ENCODE data around the gene CSAD.

Gene CSAD

GRCh38 chr12:53127169-53127568 is 53.6 kb downstream of the CSAD start:
- Histone ChIP-seq H3K4me3 (ENCODE audit: low read length in 2 of 2) (no peak overlapping the region), H3K9ac (ENCODE audit: low read depth in 1 of 2, low read length in 2 of 2) (no peak overlapping the region), H3K36me3 (ENCODE audit: control insufficient read depth in 2 of 2, insufficient read depth in 2 of 2, low read length in 2 of 2) (no peaks in the 10 kb centered on the region), H3K9me3 (ENCODE audit: control insufficient read depth in 2 of 2, low read length in 2 of 2) (no peaks in the 10 kb centered on the region), H3K27me3 (ENCODE audit: control insufficient read depth in 2 of 2, insufficient read depth in 2 of 2, low read length in 2 of 2) (no peaks in the 10 kb centered on the region), H3K27ac (ENCODE audit: low read depth in 2 of 2, low read length in 2 of 2) (no peak overlapping the region), H3K4me1 (ENCODE audit: control insufficient read depth in 2 of 2, insufficient read depth in 2 of 2, low read length in 2 of 2) (no peaks in the 10 kb centered on the region)

- Histone ChIP-seq H3K27me3 (ENCODE audit: control insufficient read depth in 2 of 2, insufficient read depth in 2 of 2, low read length in 2 of 2) (no peaks in the 10 kb centered on the region), H3K27ac (ENCODE audit: low read depth in 2 of 2, low read length in 2 of 2) (no peak overlapping the region), H3K4me3 (ENCODE audit: low read length in 2 of 2) (no peak overlapping the region), H3K9ac (ENCODE audit: low read depth in 1 of 2, low read length in 2 of 2) (no peak overlapping the region), H3K9me3 (ENCODE audit: control insufficient read depth in 2 of 2, low read length in 2 of 2) (no peaks in the 10 kb centered on the region), H3K4me1 (ENCODE audit: control insufficient read depth in 2 of 2, insufficient read depth in 2 of 2, low read length in 2 of 2) (no peaks in the 10 kb centered on the region), H3K36me3 (ENCODE audit: control insufficient read depth in 2 of 2, insufficient read depth in 2 of 2, low read length in 2 of 2) (no peaks in the 10 kb centered on the region)
Observed at GRCh38 chr12:53124352-53124723, 56.4 kb downstream of the CSAD start.

- no peaks in the 10 kb centered on the region for H3K27me3 ChIP-seq (ENCODE audit: control insufficient read depth in 2 of 2, insufficient read depth in 2 of 2, low read length in 2 of 2)
- H3K4me3 ChIP-seq (ENCODE audit: low read length in 2 of 2), result no peak overlapping the region
- H3K4me1 ChIP-seq (ENCODE audit: control insufficient read depth in 2 of 2, insufficient read depth in 2 of 2, low read length in 2 of 2), result no peaks in the 10 kb centered on the region
- H3K9ac ChIP-seq (ENCODE audit: low read depth in 1 of 2, low read length in 2 of 2), result no peak overlapping the region
- no peaks in the 10 kb centered on the region for H3K9me3 ChIP-seq (ENCODE audit: control insufficient read depth in 2 of 2, low read length in 2 of 2)
- no peak overlapping the region for H3K27ac ChIP-seq (ENCODE audit: low read depth in 2 of 2, low read length in 2 of 2)
- no peaks in the 10 kb centered on the region for H3K36me3 ChIP-seq (ENCODE audit: control insufficient read depth in 2 of 2, insufficient read depth in 2 of 2, low read length in 2 of 2)
Observed at GRCh38 chr12:53123578-53124351, 57.0 kb downstream of the CSAD start.

- H3K4me1 ChIP-seq (ENCODE audit: control insufficient read depth in 2 of 2, insufficient read depth in 2 of 2, low read length in 2 of 2), result no peaks in the 10 kb centered on the region
- H3K4me3 ChIP-seq (ENCODE audit: low read length in 2 of 2), result no peak overlapping the region
- no peaks in the 10 kb centered on the region for H3K9me3 ChIP-seq (ENCODE audit: control insufficient read depth in 2 of 2, low read length in 2 of 2)
- no peaks in the 10 kb centered on the region for H3K27me3 ChIP-seq (ENCODE audit: control insufficient read depth in 2 of 2, insufficient read depth in 2 of 2, low read length in 2 of 2)
- no peak overlapping the region for H3K27ac ChIP-seq (ENCODE audit: low read depth in 2 of 2, low read length in 2 of 2)
- no peak overlapping the region for H3K9ac ChIP-seq (ENCODE audit: low read depth in 1 of 2, low read length in 2 of 2)
- no peaks in the 10 kb centered on the region for H3K36me3 ChIP-seq (ENCODE audit: control insufficient read depth in 2 of 2, insufficient read depth in 2 of 2, low read length in 2 of 2)
Observed at GRCh38 chr12:53122961-53123468, 57.7 kb downstream of the CSAD start.

- Histone ChIP-seq H3K27me3 (ENCODE audit: control insufficient read depth in 2 of 2, insufficient read depth in 2 of 2, low read length in 2 of 2) (no peaks in the 10 kb centered on the region), H3K9ac (ENCODE audit: low read depth in 1 of 2, low read length in 2 of 2) (no peak overlapping the region), H3K9me3 (ENCODE audit: control insufficient read depth in 2 of 2, low read length in 2 of 2) (no peaks in the 10 kb centered on the region), H3K27ac (ENCODE audit: low read depth in 2 of 2, low read length in 2 of 2) (no peak overlapping the region), H3K36me3 (ENCODE audit: control insufficient read depth in 2 of 2, insufficient read depth in 2 of 2, low read length in 2 of 2) (no peaks in the 10 kb centered on the region), H3K4me1 (ENCODE audit: control insufficient read depth in 2 of 2, insufficient read depth in 2 of 2, low read length in 2 of 2) (no peaks in the 10 kb centered on the region), H3K4me3 (ENCODE audit: low read length in 2 of 2) (no peak overlapping the region)
Observed at GRCh38 chr12:53120685-53121525, 59.8 kb downstream of the CSAD start.

GRCh38 chr12:53118751-53119300 is 61.9 kb downstream of the CSAD start:
- Histone ChIP-seq H3K27me3 (ENCODE audit: control insufficient read depth in 2 of 2, insufficient read depth in 2 of 2, low read length in 2 of 2) (no peaks in the 10 kb centered on the region), H3K9me3 (ENCODE audit: control insufficient read depth in 2 of 2, low read length in 2 of 2) (no peaks in the 10 kb centered on the region), H3K9ac (ENCODE audit: low read depth in 1 of 2, low read length in 2 of 2) (no peak overlapping the region), H3K36me3 (ENCODE audit: control insufficient read depth in 2 of 2, insufficient read depth in 2 of 2, low read length in 2 of 2) (no peaks in the 10 kb centered on the region), H3K4me3 (ENCODE audit: low read length in 2 of 2) (no peak overlapping the region), H3K4me1 (ENCODE audit: control insufficient read depth in 2 of 2, insufficient read depth in 2 of 2, low read length in 2 of 2) (no peaks in the 10 kb centered on the region), H3K27ac (ENCODE audit: low read depth in 2 of 2, low read length in 2 of 2) (no peak overlapping the region)

GRCh38 chr12:53115891-53116648 is 64.7 kb downstream of the CSAD start:
- Histone ChIP-seq H3K4me3 (ENCODE audit: low read length in 2 of 2) (no peak overlapping the region), H3K9me3 (ENCODE audit: control insufficient read depth in 2 of 2, low read length in 2 of 2) (no peaks in the 10 kb centered on the region), H3K27ac (ENCODE audit: low read depth in 2 of 2, low read length in 2 of 2) (no peak overlapping the region), H3K36me3 (ENCODE audit: control insufficient read depth in 2 of 2, insufficient read depth in 2 of 2, low read length in 2 of 2) (no peaks in the 10 kb centered on the region), H3K9ac (ENCODE audit: low read depth in 1 of 2, low read length in 2 of 2) (no peak overlapping the region), H3K4me1 (ENCODE audit: control insufficient read depth in 2 of 2, insufficient read depth in 2 of 2, low read length in 2 of 2) (no peaks in the 10 kb centered on the region), H3K27me3 (ENCODE audit: control insufficient read depth in 2 of 2, insufficient read depth in 2 of 2, low read length in 2 of 2) (no peaks in the 10 kb centered on the region)

GRCh38 chr12:53115112-53115890 is 65.4 kb downstream of the CSAD start:
- H3K27me3 ChIP-seq (ENCODE audit: control insufficient read depth in 2 of 2, insufficient read depth in 2 of 2, low read length in 2 of 2), result no peaks in the 10 kb centered on the region
- H3K27ac ChIP-seq (ENCODE audit: low read depth in 2 of 2, low read length in 2 of 2), result no peak overlapping the region
- no peaks in the 10 kb centered on the region for H3K9me3 ChIP-seq (ENCODE audit: control insufficient read depth in 2 of 2, low read length in 2 of 2)
- no peaks in the 10 kb centered on the region for H3K36me3 ChIP-seq (ENCODE audit: control insufficient read depth in 2 of 2, insufficient read depth in 2 of 2, low read length in 2 of 2)
- H3K4me3 ChIP-seq (ENCODE audit: low read length in 2 of 2), result no peak overlapping the region
- no peaks in the 10 kb centered on the region for H3K4me1 ChIP-seq (ENCODE audit: control insufficient read depth in 2 of 2, insufficient read depth in 2 of 2, low read length in 2 of 2)
- H3K9ac ChIP-seq (ENCODE audit: low read depth in 1 of 2, low read length in 2 of 2), result no peak overlapping the region

GRCh38 chr12:53113951-53114350 is 66.8 kb downstream of the CSAD start:
- Histone ChIP-seq H3K4me3 (ENCODE audit: low read length in 2 of 2) (no peak overlapping the region), H3K4me1 (ENCODE audit: control insufficient read depth in 2 of 2, insufficient read depth in 2 of 2, low read length in 2 of 2) (no peaks in the 10 kb centered on the region), H3K9ac (ENCODE audit: low read depth in 1 of 2, low read length in 2 of 2) (no peak overlapping the region), H3K27me3 (ENCODE audit: control insufficient read depth in 2 of 2, insufficient read depth in 2 of 2, low read length in 2 of 2) (no peaks in the 10 kb centered on the region), H3K36me3 (ENCODE audit: control insufficient read depth in 2 of 2, insufficient read depth in 2 of 2, low read length in 2 of 2) (no peaks in the 10 kb centered on the region), H3K27ac (ENCODE audit: low read depth in 2 of 2, low read length in 2 of 2) (no peak overlapping the region), H3K9me3 (ENCODE audit: control insufficient read depth in 2 of 2, low read length in 2 of 2) (no peaks in the 10 kb centered on the region)
